Ammon's horn (tissue), 1 donor: ENCODE measurements around the gene ARSI.
"Not testable (repeated sequence)": the region's sequence is repeated elsewhere in the genome, so short reads cannot be mapped to it uniquely, and the experiment has no call there.

ENCODE experiments used
- DNase-seq: peaks from one replicate; pipeline ENCODE4 v3.0.0-alpha.2; 2016; ENCODE audit warnings: low spot score

Gene ARSI

GRCh38 chr5:150265870-150266383, 36.8 kb downstream of the ARSI start:
- DNase-seq = no peak

- no peak for DNase-seq
Measured at GRCh38 chr5:150264667-150265603, 37.8 kb downstream of the ARSI start.

GRCh38 chr5:150263801-150264621, 38.7 kb downstream of the ARSI start:
- no peak for DNase-seq

DNA sequence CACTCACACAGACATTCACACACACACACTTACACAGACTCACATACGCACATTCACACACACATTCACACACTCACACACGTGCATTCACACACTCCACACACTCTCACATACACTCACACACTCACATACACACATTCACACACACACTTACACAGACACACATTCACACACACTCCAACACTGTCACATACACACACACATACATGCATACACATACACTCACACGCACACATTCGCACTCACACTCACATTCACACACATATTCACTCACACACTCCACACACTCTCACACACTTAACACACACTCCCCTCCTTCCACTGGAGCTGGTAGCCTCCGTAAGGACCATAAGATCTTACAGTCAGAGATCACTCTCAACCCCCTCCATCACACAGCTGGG, 39.3 kb downstream of the ARSI start:
- DNase-seq = no peak

DNA sequence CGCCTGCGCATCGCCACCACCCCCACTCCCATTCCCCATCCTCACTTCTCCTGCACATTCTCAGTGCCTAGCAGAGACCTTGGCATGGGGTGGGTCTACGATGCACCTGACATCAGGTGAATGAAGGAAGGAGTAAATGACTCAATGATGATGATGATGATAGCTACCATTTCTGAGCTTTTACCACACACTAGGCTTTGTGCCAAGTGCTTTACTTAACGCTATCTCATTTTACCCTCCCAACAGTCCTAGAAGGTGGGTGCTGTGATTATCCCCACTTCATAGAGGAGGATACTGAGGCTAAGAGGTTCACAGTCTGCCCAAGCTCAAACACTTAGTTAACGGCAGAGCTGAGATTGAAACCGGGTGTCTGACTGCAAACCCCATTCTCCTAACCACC, 40.2 kb downstream of the ARSI start:
- DNase-seq = no peak

- no peak for DNase-seq
Measured at GRCh38 chr5:150261231-150261630, 41.5 kb downstream of the ARSI start.

DNA sequence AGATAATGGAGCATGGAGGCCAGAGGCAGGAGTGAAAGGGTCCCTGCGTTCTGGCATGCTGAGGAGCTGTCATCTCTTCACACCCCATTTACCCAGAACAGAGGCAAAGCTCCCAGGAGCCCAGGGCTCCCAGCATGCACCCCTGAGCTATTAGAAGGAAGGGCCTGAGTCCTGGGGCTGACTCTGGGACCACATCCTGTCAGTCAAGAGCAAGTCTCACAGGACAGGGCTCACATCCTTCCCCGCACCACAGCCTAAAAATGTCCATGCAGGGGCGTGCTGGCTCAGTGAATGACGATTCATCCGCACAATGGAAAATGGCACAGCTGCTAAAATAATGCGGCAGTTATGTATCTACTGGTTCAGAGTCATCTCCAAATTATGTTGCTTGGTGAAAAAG, 44.6 kb downstream of the ARSI start:
- DNase-seq = peak; percentile 41

- no peak for DNase-seq
Measured at GRCh38 chr5:150257424-150257823, 45.3 kb downstream of the ARSI start.

GRCh38 chr5:150256410-150257064, 46.2 kb downstream of the ARSI start:
- DNase-seq = no peak

DNA sequence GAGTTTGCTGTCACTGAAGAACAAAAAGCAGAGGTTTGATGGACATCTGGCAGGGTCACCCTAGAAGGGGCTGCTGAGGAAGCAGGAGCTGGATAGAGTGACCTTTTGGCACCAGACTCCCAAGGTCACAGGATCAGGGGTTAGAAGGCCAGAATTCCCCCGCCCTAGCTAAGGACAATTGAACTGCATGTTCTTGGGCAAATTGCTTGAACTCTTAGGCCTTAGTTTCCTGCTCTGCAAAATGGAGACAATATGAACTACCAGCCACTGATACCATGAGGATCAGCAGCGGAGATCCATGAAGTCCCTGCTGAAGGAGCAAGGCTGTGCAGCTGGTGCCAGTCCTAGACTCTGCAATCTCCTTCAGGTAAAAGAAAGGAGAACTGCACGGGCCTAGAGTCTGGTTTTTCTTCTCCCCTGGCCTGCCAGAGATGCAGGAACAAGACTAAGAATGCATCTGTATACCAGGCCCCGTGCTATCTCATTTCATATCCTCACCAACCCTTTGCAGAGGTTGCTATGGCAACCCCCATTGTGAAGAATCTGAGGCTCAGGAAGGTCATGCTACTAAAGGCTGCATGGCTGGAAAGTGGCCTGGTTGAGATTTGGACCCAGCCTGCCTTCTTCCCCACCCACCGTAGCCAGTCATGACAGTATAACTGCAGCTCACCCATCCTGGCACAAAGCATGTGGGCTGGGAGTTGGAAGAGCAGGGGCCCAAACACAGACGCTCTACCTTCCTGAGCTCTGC, 46.9 kb downstream of the ARSI start:
- no peak for DNase-seq

DNA sequence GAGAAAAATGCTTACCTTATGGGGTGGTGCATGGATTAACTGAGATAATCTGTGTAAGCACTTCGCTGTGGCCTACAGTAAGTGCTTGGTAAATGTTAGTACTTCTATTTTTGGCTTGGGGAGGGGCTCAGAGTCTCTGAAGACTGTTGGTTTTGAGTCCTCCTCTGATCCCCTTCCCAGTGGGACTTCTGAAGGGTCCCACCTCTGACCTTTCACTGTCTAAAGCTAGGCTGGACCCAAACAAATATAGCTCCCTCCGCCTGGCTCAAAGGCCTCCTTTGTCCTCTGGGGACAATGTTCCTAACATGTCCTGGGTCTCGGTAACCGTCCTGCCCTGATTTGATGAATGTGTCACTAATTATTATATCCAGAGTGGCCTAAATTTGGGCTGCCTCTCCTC, 47.9 kb downstream of the ARSI start:
- DNase-seq = no peak

DNA sequence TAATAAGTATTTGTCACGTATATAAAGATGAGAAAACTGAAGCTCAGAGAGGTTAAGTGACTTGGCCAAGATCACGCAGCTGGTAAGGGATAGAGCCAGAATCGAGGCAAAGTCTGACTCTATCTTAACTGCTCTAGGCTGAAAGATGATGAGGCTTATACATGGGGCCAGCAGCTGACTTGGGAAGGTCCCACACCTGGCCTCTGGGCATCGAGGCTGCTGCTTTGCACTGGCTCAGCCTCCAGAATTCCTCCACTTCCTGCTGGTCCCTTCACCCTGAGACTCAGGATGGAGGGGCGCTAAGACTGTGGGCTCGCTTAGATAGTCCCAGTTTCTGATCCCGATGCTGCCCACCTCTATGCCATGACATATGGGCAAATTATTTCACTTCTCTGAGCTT, 48.3 kb downstream of the ARSI start:
- no peak for DNase-seq

- no peak for DNase-seq
Measured at GRCh38 chr5:150253416-150254208, 49.1 kb downstream of the ARSI start.

DNA sequence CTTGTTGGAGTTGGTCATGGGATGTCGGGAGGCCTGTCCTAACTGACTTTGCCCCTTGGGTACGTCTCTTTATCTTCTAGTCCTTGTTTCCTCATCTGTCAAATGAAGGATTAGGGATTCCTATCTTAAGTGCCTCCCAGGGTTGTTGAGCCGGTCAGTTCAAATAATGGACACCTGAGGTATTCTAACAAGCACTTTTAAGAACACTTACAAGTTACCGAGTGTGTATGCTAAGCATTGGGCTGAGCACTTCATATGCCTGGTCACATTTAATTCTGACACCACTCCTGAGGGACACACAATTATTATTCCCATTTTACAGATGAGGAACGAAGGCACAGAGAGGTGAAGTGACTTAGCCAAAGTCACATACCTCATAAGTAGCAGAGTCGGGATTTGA, 50.2 kb downstream of the ARSI start:
- no peak for DNase-seq

DNA sequence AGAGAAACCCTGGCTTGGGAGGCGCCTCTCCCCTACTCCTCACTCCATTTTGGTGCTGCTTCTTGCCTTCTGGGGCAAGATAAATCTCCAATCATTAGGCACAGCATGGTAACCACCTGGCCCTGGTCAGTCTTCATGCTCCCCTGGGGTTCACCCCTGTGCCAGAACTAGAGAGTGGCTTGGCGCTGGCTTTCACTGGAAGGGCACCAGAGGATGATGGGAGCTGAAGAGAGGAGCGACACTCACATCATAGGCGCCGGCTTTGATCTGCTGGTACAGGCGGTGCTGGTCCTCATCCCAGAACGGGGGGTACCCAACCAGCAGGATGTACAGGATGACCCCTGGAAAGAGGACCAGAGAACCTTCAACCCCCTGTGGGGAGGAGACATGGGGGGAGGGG, 51.2 kb downstream of the ARSI start:
- DNase-seq = no peak

DNA sequence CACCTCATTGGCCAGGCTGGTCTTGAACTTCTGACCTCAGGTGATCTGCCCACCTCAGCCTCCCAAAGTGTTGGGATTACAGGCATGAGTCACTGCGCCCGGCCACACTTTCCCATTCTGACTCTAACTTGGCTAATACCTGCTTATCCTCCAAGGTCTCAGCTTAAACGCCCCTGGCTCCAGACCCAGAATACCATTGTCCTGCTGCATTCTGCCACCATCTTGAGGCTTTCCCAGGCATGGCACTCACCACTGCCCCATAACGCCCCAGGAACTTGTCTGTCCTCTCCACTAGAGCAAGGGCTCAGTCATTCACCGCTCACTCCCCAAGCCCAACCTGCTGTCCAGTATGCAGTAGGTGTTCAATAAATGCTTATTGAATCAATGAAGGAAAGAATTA, 53.0 kb downstream of the ARSI start:
- no peak for DNase-seq

DNA sequence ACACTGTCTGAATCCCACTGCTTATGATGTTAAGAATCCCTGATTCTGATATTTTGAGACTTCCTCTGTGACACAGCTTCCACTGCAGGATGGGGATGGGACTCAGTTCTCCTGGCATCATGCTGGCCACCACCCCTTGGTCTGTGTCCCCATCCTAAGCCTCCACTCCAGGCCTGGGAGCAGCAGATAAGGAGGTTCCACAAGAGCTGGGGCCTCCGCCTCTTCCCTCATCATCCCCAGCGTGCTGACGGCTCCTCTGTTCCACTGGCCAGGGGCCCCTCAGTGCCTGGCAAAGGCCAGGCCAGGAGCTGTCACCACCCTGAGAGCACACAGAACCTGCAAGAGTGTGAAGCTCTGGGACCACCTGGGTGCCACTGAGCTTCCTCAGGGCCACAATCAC, 53.8 kb downstream of the ARSI start:
- no peak for DNase-seq

DNA sequence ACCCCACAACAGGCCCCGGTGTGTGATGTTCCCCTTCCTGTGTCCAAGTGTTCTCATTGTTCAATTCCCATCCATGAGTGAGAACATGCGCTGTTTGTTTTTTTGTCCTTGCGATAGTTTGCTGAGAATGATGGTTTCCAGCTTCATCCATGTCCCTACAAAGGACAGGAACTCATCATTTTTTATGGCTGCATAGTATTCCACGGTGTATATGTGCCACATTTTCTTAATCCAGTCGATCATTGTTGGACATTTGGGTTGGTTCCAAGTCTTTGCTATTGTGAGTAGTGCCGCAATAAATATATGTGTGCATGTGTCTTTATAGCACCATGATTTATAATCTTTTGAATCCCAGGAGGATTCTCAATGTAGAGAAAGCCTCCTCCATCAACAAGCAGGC, 54.2 kb downstream of the ARSI start:
- not testable (repeated sequence) for DNase-seq

- no peak for DNase-seq
Measured at GRCh38 chr5:150247726-150248125, 55.0 kb downstream of the ARSI start.

DNA sequence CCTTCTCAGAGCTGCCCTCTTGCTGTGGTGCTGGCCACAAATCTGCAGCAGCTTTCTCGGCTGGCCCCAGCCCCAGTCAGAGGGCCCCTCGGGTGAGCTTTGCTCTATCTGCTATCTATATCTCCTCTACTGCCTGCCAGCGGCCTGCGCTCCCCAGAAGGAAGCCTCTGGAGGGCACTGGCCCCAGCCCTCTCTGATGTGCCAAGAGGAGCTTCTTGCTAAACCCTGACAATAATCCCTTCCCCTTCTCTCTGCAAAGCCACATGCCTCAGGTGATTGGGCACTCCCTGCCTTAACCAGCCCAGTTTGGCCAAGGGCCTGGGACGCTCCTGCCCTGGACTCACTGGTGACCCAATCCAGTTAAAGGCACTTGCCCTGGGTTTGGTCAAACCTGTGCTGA, 55.9 kb downstream of the ARSI start:
- no peak for DNase-seq

GRCh38 chr5:150246429-150246828, 56.3 kb downstream of the ARSI start:
- DNase-seq = no peak
